Activated T-cell treated with anti-CD3 and anti-CD28 coated beads, Interleukin-2, amount 50 U/mL, for 48 hours (primary cell): ENCODE measurements around the gene ZNF445.
"Not testable (repeated sequence)": the region's sequence is repeated elsewhere in the genome, so short reads cannot be mapped to it uniquely, and the experiment has no call there.

Experiments
- DNase-seq, 2 experiments: peaks; one replicate each; pipeline ENCODE4 v3.0.0-alpha.2; 2020

ZNF445 gene

DNA sequence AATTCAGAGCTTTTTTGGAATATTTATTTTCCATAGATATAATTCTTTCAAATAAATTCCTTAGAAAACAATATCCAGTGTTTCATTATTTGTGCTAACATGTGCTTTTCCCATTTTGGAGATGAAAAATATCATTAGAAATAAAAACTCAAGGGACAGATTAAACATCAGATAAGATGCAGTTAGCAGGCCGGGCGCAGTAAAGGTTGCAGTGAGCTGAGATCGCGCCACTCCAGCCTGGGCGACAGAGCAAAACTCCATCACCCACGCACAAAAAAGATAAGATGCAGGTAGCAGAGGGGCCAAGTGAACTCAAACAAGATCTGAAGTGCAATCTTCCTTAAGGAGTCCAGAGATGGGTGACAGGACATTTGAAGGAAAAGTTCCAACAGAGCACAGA is 48.0 kb downstream of the ZNF445 start:
- no peak for DNase-seq

- DNase-seq = no peak
Measured at GRCh38 chr3:44428910-44429309, 48.6 kb downstream of the ZNF445 start.

- no peak for DNase-seq
Measured at GRCh38 chr3:44427683-44428082, 49.8 kb downstream of the ZNF445 start.

DNA sequence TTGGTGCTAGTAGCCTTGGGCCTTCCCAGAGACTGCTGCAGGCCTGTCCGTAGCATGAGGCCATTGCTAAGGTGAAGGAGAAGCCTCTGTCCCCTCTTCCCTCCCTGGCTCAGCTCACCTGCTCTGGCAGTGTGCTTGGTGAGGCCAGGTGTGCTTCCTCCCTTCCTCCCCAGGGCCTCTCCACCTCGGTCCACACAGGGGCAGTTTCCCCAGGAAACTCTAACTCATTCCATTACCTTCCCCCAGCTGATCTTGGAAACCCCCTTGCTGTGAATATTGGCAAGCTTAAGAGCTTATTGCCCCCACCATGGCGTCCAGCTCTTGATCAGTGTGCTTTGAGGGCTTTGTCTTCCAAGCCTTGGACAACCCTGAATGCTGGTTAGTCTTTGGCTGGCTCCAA is 52.7 kb downstream of the ZNF445 start:
- DNase-seq = no peak

DNA sequence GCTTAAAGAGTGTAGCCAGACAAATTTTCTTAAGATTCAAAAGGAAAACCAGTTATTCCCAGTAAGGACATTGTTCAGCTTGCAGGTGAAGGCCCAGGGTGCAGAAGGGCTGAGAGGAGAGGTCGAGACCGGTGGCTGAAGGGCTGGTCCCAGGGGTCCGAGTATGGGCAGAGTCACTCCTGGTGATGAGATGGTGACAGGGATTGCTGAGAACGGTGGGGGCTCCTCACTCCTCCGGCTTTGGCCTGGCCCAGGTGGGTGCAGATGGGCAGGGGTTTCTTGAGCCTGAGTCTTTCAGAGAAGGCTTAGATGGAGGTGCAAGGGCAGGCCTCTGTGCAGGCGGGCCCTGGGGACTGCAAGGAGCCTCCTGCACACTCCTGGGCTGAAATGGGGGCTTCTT is 56.2 kb downstream of the ZNF445 start:
- DNase-seq = no peak

DNA sequence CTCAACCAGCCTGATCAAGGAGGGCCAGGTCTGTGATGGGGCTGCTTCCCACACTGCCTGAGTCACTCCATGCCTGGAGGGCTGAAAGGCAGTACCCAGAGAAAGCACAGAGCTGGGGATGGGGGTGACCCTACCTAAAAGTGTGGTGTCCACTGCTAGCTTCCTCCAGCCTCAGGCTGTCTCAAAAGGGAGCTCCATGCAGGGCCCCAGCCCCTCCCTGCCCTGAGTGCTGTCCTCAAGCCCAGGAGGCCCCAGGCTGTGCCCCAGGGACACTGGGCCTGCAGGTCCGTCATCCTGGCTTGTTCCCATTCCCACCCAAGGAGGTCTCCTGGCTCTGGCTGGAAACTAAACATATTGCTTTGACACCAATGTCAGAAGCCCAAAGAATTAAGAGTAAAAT is 56.8 kb downstream of the ZNF445 start:
- DNase-seq = no peak

DNA sequence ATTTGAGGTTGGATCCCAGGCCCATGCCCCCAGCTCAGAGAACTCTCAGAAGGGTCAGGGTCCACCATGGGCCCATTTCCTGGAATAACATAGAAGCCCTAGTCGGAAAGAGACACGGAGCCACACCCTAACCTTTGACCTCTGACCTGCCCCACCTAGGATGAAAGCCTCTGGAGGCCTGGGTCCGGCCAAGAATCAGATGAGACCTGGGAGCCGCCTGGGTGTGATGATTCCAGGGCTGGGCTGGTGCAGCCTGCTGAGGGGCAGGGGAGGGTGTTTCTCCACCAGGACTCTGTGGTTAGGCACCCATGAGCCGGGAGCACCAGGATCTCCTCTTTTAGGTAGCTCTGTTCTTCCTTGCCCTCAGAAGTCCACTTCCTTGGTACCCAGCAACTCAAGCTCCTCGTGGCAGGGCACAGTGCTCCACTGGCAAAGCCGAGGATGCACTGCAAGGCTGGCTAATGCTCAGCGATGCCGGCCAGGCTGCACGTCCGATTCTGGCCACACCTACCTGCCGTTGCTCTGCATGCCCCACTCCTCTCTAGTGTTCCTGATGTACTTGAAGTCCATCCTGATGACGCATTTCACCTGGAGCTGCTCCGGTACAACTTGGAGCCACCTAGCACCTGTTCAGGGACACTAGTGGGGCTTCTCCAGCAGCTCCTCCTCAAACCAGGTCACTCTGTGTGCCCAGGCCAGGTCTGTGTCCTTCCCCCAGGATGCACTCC is 57.4 kb downstream of the ZNF445 start:
- no peak for DNase-seq

- DNase-seq = no peak
Measured at GRCh38 chr3:44419116-44419922, 58.2 kb downstream of the ZNF445 start.

- DNase-seq = no peak
Measured at GRCh38 chr3:44418549-44418948, 58.9 kb downstream of the ZNF445 start.

- DNase-seq = not testable (repeated sequence)
Measured at GRCh38 chr3:44418118-44418517, 59.4 kb downstream of the ZNF445 start.

DNA sequence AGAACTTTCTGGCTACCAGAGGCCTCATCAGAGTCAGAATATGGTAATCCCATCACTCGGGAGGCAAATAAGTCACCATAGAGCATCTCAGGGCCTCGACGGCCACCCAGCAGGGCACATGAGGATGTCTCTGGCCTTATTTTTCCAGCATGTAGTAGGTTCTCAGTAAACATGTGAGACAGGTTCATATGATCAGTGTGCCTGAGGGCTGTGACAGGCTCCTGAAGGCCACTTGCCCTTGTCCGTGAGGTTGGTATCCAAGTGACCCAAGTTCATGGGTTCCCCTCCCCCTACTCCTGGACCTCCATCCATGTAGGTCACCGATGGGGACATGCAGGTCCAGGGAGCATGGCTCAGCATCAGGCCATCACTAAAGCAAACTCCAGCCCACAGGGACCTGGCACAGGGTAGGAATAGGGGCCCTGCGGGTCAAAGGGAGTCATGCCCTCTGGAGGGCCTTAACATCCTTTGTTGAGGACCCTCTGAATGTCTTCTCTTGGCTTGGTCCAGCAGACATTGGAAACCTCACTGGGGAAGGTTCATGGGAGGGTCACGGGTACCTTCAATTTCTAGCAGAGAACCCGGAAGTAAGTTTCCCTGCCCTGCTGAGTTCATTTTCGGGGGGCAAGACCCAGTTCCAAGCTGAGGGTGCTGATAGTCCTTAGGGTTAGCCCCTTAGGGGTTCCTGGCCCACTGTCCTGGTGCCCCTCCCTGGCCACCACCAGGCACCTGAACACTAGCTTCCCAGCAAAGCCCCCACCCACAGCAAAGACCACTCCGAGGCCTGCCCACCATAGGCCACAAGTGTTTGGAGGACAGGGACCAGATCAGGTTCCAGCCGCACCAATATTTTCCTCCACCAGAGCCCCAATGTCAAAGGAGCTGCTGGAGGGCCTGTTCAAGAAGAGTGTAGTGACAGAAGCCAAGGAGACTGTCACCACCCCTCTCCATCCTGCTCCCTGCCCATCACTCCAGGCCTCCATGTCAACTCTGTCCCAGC is 61.1 kb downstream of the ZNF445 start:
- DNase-seq = no peak

GRCh38 chr3:44415421-44415820 is 62.0 kb downstream of the ZNF445 start:
- no peak for DNase-seq

GRCh38 chr3:44414517-44415090 is 62.9 kb downstream of the ZNF445 start:
- DNase-seq = no peak

GRCh38 chr3:44412365-44412764 is 65.1 kb downstream of the ZNF445 start:
- DNase-seq = no peak

DNA sequence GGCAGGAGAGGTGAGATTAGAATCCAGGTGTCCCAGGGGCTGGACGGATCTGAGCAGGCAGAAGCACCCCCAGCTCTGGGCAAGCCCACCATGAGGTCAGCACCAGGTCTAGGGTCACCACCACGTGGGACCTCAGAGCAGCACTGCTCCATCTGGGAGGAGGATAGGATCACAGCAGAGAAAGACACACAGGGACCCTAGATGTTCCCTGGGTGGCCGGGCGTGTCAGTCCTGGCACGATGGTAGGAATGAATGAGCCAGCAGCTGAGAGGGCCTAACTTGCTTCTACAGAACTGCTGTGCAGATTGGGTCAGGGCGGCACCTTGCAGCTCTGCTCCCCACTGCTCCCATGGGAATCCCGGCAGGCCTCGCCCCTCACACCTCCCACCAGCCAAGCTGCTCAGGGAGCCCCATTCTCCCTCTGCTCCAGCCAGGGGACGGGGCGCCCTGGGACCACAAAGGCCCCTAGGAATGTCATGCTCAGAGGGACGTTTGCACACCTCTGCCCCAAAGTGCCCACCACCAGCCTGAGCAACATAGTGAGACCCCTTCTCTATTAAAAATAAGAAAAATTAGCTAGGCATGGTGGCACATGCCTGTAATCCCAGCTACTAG is 66.3 kb downstream of the ZNF445 start:
- no peak for DNase-seq

DNA sequence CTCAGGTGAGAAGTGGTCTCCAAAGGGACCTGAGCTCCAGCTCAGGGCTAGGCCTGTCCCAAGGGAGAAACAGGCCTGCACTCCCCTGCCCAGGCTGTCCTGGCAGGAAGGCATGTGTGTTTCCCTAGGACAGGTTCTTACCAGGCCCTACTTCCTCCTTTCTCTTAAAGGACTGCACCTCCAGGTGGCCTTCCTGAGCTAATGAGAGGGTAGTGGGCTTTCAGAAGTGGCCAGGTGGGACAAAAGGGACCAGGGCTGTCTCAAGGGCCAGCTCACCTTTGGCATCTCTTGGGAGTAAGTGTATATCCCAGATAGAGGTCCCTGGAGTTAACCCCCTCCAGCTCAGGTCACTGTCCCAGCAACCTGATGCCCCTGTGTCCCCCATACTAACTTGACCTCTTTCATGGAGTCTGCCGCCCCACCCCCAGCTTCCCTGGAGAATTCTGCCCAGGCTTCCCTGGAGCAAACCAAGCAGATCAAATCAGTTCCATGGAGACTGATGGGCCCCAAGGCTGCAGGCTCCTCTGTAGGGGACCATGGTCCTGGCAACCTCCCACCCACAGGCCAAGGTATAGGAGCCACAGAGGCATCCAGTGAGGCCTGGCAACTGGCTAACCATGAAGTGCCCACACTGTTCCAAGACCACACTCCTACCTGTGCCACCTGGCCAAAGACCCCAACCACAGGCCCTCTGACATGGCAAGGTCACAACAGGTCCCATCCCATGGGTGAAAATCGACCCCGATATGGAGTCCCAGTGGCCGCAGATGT is 67.6 kb downstream of the ZNF445 start:
- DNase-seq = no peak

GRCh38 chr3:44402548-44402947 is 74.9 kb downstream of the ZNF445 start:
- no peak for DNase-seq

GRCh38 chr3:44400771-44401170 is 76.7 kb downstream of the ZNF445 start:
- DNase-seq = no peak

GRCh38 chr3:44398853-44399252 is 78.6 kb downstream of the ZNF445 start:
- no peak for DNase-seq

DNA sequence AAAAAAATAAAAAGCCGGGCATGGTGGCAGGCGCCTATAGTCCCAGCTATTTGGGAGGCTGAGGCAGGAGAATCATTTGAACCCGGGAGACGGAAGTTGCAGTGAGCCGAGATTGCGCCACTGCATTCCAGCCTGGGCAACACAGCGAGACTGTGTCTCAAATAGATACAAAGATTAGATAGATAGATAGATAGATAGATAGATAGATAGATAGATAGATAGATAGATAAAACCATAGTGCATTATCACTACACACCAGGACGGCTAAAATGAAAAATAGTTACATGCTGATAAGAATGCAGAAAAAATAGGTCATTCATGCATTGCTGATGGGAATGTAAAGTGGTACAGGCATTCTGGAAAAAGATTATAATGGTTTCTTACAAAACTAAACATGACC is 79.2 kb downstream of the ZNF445 start:
- not testable (repeated sequence) for DNase-seq
